KBM-7 (cell line): ENCODE results near the gene LCE2A.
A peak's percentile ranks its signal among the peaks of the same experiment; 100 is the strongest.
"Not testable (repeated sequence)": the region's sequence is repeated elsewhere in the genome, so short reads cannot be mapped to it uniquely, and the experiment has no call there.

Experiments used
- DNase-seq: peaks from one replicate; pipeline ENCODE4 v3.0.0-alpha.2; 2015
- in situ Hi-C: fragments of 300-500 bp; cut with MboI; formaldehyde crosslinking; loops from 2 replicates; pipeline ENCODE4 v1.14.3; 2020; ENCODE audit warnings: low sequenced_read_pairs, low pct_unique_long_range_greater_than_20kb, mixed read lengths

The LCE2A gene, protein sequence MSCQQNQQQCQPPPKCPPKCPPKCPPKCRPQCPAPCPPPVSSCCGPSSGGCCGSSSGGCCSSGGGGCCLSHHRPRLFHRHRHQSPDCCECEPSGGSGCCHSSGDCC

DNA sequence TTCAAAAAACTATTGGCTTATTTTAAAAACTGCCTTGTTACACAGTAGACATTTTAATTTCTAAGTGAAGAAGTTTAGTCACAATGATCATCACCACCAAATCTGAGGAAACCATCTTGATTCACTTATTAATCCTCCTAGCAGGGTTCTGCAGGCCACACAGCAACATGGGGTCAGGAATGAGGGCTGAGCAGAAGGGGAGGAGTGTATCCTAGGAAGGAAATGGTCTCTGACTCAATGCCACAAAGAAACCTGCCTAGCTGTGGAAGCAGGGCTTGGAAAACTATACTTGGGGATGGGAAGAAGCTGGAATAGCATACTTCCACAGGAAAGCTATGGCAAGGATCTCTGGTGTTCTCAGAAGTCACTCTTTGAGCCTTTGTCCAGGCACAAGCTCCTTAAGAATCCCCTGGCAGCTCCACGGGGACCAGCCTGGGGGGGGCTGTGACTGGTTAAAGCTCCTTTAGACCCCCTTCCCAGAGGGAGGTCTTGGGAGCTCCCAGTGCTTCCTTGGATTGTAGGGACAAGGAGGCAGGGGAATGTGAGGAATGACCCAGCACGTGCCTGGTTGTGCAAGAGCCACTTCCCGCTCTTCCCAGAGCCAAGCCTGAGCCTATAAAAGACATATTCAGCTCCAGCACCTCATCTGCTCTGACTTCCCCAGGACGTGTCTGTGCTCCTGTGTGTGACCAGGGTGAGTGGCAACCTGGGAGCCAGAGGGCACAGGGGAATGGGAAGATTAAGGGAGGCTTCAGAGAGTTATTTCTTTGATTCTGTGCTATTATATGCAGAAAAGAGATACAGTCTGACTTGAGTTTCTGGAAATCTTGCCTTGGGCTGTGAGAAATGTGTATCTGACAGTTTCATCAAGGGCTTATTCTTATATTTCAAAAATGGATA is at the start of gene LCE2A:
Gene LCE2A (plus strand): TSS at position 645 of the 900 bp plus-strand sequence. CDS start 557 bp downstream, outside the sequence.
- no peak for DNase-seq
- in situ Hi-C loops: no loop called here

DNA sequence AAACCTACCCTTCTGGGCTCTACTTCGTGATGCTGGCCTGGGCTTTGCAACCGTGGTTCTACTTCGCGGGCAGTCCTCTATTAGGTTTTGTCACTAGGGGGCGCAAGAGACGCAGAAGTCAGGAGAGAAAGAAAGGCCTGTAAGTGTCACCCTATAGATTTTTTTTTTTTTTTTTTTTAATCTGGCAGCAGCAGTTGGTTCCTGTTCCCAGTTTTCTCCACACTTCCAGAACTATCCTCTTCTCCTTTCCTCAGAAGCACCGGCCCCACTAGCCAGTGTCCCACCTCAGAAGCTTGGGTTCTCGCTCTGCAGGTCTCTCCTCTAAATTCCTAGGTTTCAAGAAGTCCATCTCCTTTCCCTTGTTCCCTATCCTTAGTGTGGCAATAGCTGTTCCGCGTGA is 44.0 kb upstream of the LCE2A start:
- peak; percentile 83 for DNase-seq
- in situ Hi-C loops: no loop called here

DNA sequence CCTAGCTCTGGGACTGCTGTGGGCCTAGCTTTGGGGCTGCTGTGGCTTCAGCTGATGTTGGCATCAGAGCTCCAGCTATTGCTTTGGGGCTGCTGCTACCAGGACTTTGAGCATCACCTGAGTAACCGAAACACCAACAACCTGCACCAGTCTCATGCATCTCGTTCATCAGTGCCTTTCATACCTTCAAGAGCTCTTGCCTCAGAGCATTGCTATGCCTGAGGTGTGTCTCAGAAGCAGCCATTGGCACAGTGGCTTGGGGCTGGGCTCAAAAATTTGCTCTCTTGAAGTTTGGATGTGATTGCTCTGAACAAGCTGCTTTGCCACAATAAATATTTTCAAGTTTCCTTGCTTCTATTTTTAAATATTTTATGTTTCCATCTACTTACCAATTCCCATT is 41.7 kb upstream of the LCE2A start:
- DNase-seq: no peak
- in situ Hi-C loops: no loop called here

DNA sequence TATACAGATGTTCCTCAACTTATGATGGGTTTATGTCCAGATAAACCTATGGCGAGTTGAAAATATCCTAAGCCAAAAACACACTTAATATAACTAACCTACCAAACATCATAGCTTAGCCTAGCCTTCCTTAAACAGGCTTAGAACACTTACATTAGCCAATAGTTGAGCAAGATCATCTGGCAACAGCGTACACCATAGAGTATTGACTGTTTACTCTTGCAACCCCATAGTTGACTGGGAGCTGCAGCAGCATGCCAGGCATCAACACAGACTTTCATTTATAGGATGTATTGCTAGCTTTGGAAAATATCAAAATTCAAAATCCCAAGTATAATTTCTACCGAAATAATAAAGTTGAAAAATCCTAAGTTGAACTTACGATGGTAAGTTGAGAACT is 40.5 kb upstream of the LCE2A start:
- in situ Hi-C loops: no loop called here
- DNase-seq: no peak

DNA sequence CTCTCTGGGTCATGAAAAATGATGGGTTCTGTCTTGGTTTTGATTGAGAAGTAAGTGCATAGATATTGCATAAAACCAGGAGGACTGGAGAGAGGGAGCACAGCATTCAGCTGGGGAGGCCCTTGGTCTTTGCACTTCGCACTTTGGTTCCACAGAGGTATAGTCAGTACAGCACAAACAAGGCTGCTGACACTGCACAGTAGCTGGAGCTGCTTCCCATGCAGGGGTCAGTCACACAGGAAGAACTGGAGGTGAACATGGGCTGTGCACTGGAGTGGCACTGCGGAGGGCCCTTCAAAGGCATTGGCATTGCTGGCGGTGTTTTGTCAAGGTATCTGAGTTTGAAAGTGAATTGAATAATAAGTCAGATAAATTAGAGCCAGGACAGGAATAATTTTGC is 39.5 kb upstream of the LCE2A start:
- DNase-seq: no peak
- in situ Hi-C loops: no loop called here

DNA sequence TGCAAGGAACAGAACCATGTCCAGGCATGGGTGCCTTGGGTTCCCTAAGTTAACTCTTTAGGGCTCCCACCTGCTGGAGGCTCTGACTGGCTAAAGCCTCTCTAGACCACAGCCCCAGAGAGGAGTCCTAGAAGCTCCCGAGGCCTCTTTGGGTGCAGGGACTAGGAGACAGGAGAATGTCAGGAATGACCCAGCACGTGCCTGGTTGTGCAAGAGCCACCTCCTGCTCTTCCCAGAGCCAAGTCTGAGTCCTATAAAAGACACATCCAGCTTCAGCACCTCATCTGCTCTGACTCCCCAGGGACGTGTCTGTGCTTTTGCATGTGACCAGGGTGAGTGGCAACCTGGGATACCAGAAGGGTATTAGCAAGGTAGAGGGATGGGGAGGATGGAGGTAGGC is 35.0 kb upstream of the LCE2A start, which contains the start of gene LCE2D:
Gene LCE2D (plus strand): TSS at position 283 of the 400 bp plus-strand sequence. CDS start 726 bp downstream, outside the sequence.
- no peak for DNase-seq
- in situ Hi-C loops: no loop called here

DNA sequence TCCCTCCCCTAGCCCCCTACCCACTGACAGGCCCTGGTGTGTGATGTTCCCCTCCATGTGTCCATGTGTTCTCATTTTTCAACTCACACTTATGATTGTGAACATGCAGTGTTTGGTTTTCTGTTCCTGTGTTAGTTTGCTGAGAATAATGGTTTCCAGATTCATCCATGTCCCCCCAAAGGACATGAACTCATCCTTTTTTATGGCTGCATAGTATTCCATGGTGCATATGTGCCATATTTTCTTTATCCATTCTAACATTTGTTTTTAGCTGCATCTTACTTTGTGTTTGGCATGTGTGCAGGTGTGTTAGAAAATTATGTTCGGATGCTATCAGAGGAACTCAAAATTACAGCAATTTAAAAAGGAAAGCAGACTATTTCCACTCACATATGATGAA is 32.0 kb upstream of the LCE2A start:
- DNase-seq, in situ Hi-C loops: not testable (repeated sequence)

DNA sequence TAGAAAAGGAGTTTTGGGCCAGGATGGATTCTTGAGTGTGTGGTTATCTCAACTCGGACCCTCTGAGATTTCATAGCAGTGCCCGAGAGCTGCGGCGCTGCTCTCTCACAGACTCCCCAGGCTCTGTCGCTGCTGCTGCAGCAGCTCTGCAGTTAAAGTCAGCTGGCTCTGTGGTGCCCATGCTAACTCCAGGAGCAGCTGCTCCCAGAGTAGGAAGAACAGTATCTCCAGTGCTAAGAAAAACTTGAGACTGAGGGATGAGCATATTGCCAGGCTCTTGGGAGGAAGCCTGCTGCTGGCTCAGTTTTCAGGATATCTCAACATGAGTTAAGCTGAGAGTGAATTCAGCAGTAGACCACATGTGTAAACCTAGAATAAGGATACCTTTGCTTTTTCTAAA is 30.5 kb upstream of the LCE2A start:
- no peak for DNase-seq
- in situ Hi-C loops: no loop called here

DNA sequence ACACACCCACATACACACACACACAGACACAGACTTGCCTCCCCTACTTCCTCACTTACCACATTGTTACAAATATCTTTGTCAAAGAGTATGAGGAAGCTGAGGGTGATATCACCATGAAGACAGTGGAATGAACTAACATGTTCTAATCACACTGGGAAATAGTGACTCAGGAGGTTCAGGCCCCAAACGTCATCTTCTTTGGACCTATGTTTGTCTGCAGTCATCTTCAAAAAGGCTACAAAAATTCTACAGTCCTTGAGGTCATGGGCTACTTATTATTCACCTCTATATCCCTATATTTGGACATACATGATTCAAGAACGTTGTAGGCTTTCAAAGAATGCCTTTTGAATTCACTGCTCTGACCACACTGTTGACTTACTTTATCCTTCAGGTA is 25.1 kb upstream of the LCE2A start:
- DNase-seq: no peak
- in situ Hi-C loops: no loop called here

DNA sequence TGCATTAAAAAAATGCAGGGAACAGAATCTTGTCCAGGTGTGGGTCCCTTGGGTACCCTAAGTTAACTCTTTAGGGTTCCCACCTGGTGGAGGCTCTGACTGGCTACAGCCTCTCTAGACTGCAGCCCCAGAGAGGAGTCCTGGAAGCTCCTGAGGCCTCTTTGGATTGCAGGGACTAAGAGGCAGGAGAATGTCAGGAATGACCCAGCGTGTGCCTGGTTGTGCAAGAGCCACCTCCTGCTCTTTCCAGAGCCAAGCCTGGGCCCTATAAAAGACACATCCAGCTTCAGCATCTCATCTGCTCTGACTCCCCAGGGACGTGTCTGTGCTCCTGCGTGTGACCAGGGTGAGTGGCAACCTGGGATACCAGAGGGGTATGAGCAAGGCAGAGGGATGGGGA is 23.2 kb upstream of the LCE2A start, which contains the start of gene LCE2C:
Gene LCE2C (plus strand): TSS at position 297 of the 400 bp plus-strand sequence. CDS start 737 bp downstream, outside the sequence.
- in situ Hi-C loops, DNase-seq: not testable (repeated sequence)

DNA sequence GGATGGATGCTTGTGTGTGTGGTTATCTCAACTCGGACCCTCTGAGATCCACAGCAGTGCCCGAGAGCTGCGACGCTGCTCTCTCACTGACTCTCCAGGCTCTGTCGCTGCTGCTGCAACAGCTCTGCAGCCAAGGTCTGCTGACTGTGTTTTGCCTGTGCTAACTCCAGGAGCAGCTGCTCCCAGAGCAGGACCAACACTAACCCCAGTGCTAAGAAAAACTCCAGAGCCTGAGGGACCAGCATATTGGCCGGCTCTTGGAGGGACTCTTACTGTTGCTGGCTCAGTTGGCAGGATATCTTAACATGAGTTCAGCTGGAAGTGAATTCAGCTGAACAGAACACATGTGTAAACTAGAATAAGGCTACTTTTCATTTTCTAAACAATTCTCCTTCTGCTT is 18.7 kb upstream of the LCE2A start:
- in situ Hi-C loops: no loop called here
- no peak for DNase-seq

DNA sequence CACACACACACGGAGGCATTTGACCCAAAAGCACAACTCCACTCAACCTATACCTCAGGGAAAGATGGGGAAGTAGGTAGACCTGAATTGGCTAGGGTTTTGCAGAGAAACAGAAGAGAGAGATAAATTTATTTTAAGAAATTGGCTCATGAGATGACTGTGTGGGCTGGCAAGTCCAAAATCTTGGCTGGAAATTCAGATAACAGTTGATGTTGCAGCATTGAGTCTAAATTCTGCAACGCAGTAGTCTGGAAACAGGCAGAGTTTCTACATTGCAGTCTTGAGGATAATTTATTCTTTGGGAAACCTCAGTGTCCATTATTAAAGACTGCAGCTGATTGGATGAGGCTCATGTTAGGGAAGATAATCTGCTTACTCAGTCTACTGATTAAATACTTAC is 16.5 kb upstream of the LCE2A start:
- no peak for DNase-seq
- in situ Hi-C loops: no loop called here

DNA sequence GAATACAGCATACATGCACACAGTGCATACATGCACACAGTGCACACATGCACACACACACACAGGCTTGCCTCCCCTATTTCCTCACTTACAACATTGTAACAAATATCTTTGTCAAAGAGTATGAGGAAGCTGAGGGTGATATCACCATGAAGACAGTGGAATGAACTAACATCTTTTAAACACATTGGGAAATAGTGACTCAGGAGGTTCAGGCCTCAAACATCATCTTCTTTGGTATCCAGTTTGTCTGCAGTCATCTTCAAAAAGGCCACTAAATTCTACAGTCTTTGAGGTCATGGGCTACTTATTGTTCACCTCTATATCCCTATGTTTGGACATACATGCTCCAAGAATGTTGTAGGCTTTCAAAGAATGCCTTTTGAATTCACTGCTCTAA is 14.3 kb upstream of the LCE2A start:
- in situ Hi-C loops: no loop called here
- DNase-seq: no peak

DNA sequence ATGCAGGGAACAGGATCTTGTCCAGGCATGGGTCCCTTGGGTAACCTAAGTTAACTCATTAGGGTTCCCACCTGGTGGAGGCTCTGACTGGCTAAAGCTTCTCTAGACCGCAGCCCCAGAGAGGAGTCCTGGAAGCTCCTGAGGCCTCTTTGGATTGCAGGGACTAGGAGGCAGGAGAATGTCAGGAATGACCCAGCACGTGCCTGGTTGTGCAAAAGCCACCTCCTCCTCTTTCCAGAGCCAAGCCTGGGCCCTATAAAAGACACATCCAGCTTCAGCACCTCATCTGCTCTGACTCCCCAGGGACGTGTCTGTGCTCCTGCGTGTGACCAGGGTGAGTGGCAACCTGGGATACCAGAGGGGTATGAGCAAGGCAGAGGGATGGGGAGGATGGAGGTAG is 12.3 kb upstream of the LCE2A start, which contains the start of gene LCE2B:
Gene LCE2B (plus strand): TSS at position 301 of the 400 bp plus-strand sequence. CDS start 721 bp downstream, outside the sequence.
- DNase-seq, in situ Hi-C loops: not testable (repeated sequence)

DNA sequence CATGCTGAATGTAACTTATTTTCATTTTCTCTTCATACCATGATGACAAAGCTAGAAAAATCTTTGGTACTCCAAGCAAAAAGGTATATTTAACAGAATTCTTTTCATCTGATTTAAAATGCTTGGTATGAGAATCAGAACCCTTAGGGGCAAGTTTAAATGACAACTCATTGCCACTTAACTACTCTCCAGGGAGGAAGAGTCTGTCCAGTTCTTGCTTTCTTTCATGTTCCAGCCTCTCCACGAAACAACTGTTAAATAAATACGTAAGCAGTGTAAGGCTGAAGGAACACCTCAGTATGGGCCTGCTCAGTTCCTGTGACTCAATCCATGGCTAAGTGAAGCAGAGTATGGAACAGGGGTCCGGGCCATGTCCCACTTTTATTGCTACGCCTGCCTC is 1.6 kb downstream of the LCE2A start:
- no peak for DNase-seq
- in situ Hi-C loops: no loop called here

DNA sequence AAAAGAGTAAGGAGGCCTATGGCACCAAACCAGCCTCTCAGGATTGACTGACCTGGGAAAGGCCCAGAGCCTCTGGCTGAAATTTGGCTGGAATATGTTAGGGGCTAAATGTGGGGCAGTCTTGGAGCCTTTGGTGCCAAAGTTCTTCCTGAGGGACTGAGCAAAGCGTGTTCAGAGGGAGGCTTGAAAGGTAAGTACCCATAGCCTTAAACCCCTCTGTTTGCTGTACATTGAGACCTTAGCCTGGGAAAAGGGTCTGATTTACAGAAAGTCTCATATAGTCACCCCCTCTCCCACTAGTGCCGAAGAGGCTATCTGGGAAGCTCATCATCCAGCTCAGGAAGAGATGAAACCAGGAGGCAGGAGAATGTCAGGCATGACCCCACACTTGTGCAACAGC is 9.7 kb downstream of the LCE2A start, which contains the start of gene LCE4A:
Gene LCE4A (plus strand): TSS at position 301 of the 400 bp plus-strand sequence. CDS start 916 bp downstream, outside the sequence.
- no peak for DNase-seq
- in situ Hi-C loops: no loop called here

DNA sequence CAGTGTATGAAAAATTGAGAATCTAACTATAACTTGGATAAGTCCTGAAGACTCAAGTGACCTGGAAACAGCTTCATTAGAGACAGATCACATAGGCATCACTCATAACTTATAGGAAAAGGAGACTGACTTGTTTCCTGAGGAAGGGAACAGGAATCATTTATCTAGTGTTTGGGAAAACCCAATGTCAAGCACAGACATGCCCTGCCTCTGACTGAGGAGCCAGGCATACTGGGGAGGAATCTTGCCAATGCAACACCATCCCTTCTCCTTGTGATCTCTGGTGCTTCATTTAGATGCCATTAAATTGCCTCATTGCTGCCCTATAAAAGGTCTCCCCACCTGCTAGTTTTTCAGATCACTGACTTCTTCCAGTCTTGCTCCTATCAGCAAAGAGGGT is 20.1 kb downstream of the LCE2A start:
- no peak for DNase-seq
- in situ Hi-C loops: no loop called here

DNA sequence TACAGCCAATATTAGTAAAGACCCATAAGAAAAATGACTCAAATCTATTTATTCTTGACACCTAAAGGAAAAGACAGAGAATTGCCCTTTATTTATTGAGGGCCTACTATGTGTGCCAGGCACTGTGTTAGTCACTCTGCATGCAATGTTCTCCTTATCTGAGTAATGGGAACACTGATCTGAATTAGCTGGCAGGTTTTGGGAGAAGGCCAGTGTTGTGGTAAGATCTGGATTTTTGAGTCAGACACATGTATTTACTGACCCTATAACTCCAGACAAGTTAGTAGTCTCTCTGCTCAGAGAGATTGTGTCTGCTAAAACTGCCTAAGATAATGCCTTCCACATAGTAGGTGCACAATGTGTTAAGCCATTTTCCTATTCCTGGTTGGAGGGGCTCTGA is 27.1 kb downstream of the LCE2A start:
- in situ Hi-C loops: no loop called here
- DNase-seq: no peak

DNA sequence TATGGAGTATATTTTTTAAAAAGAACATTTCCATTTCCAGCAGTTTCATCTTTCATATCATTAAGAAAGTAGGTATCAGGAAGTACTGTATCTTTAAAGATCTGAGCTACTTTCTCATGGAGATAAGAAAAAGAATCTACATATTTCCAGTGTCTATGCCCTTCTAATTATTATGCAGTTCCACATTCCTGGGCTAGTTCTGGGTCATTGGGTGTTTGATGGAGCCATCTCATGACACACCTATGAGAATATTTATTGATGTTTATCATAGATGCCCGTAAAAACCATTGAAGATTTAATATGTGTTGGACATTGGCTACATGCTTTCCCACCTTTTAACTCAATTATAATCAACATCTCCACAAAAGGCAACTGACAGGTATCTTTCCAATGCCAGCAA is 30.8 kb downstream of the LCE2A start:
- no peak for DNase-seq
- in situ Hi-C loops: no loop called here

DNA sequence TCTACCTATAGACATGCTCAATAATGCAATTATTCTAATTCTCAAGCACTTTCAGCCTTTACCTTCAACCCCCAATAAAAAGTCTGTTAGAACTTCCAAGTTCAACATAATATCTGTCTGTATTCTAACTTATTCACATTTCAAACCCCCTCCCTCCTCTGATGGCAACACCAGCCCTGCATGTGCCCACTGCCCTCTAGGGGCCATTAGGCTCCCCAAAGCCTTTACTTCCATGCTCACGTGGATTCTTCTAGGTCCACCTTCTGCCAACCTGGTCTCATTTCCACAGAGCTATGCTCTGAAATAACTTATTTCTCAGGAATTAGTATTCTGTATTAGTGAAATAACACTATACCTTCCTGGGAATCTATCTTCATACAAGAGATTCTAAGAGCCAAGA is 37.5 kb downstream of the LCE2A start:
- no peak for DNase-seq
- in situ Hi-C loops: no loop called here
